Urothelium cell line (cell line): Measurements from ENCODE around the gene ULK1.
"Not testable (repeated sequence)": the region's sequence is repeated elsewhere in the genome, so short reads cannot be mapped to it uniquely, and the experiment has no call there.

Source experiments
- DNase-seq: peaks from one replicate; pipeline ENCODE4 v3.0.0; 2011; ENCODE audit warnings: low spot score, mixed read lengths
- FAIRE-seq: peaks from 2 replicates; lab custom pipeline; 2011; peaks lifted over from hg19 to GRCh38; lab: Jason Lieb, UNC

Gene ULK1

GRCh38 chr12:131940141-131940547 is 45.7 kb downstream of the ULK1 start:
- FAIRE-seq (no peak), DNase-seq (no peak)

- no peak for FAIRE-seq
- DNase-seq = no peak
These were observed 46.9 kb downstream of the ULK1 start for GRCh38 chr12:131941116-131941986.

- no peak for FAIRE-seq
- no peak for DNase-seq
These were observed 47.5 kb downstream of the ULK1 start for GRCh38 chr12:131941987-131942341.

- FAIRE-seq = no peak
- DNase-seq = no peak
These were observed 48.2 kb downstream of the ULK1 start for GRCh38 chr12:131942671-131943070.

GRCh38 chr12:131943389-131943788 is 49.0 kb downstream of the ULK1 start:
- no peak for DNase-seq
- FAIRE-seq = no peak

- no peak for DNase-seq
- no peak for FAIRE-seq
These were observed 49.5 kb downstream of the ULK1 start for GRCh38 chr12:131943876-131944275.

GRCh38 chr12:131944601-131945251 is 50.3 kb downstream of the ULK1 start:
- DNase-seq (no peak), FAIRE-seq (no peak)

- DNase-seq (no peak), FAIRE-seq (no peak)
These were observed 52.3 kb downstream of the ULK1 start for GRCh38 chr12:131946757-131947156.

GRCh38 chr12:131947482-131948027 is 53.1 kb downstream of the ULK1 start:
- FAIRE-seq (no peak), DNase-seq (no peak)

GRCh38 chr12:131948166-131948712 is 53.8 kb downstream of the ULK1 start:
- no peak for FAIRE-seq
- DNase-seq = no peak

GRCh38 chr12:131948713-131949430 is 54.5 kb downstream of the ULK1 start:
- not testable (repeated sequence) for DNase-seq

GRCh38 chr12:131949431-131950181 is 55.2 kb downstream of the ULK1 start, which contains the start of gene EP400:
EP400 (plus strand) TSS chr12:131949942; CDS start chr12:131960620, 10,678 bp downstream.
- peak; percentile 77 for FAIRE-seq
- peak; percentile 97 for DNase-seq

More at GRCh38 chr12:131948713-131949430, 54.5 kb downstream of the ULK1 start:
- not testable (repeated sequence) for FAIRE-seq

GRCh38 chr12:131950182-131950913 is 55.9 kb downstream of the ULK1 start:
- DNase-seq (peak; percentile 31), FAIRE-seq (no peak)

- FAIRE-seq = not testable (repeated sequence)
These were observed 59.4 kb downstream of the ULK1 start for GRCh38 chr12:131953810-131954209.

GRCh38 chr12:131954460-131954859 is 60.0 kb downstream of the ULK1 start:
- FAIRE-seq, DNase-seq: not testable (repeated sequence)

More at GRCh38 chr12:131953810-131954209, 59.4 kb downstream of the ULK1 start:
- DNase-seq = not testable (repeated sequence)

GRCh38 chr12:131959116-131959515 is 64.7 kb downstream of the ULK1 start:
- DNase-seq (no peak), FAIRE-seq (no peak)

- no peak for FAIRE-seq
- DNase-seq = no peak
These were observed 65.5 kb downstream of the ULK1 start for GRCh38 chr12:131959641-131960589.
